Esophagus muscularis mucosa (tissue), 4 donors: ENCODE data around the gene GJA8. TPM values are rescaled to one million over a fixed set of nuclear protein-coding genes. Genes with fewer than 3 reads are reported as not detected.
"Not testable (repeated sequence)": the region's sequence is repeated elsewhere in the genome, so short reads cannot be mapped to it uniquely, and the experiment has no call there.

Experiments used
- DNase-seq: peaks from one replicate; pipeline ENCODE4 v3.0.0-alpha.2; 2017; ENCODE audit errors: extremely low spot score
- H3K27ac ChIP-seq, 4 donors: fragments of 200-600 bp; sonication (generic); replicated peaks in 1 of 4; 1 replicate in 3 of 4; 2 replicates in 1 of 4; pipeline ENCODE4 v1.5.1; 2016 to 2019; ENCODE audit warnings: mild to moderate bottlenecking in 1 of 4
- H3K27me3 ChIP-seq, 4 donors: fragments of 200-600 bp; sonication (generic); one replicate each; pipeline versions ENCODE4 v1.5.1 to v1.6.0; 2016 to 2019
- H3K36me3 ChIP-seq, 4 donors: fragments of 200-600 bp; sonication (generic); one replicate each; pipeline ENCODE4 v1.5.1; 2016 to 2019
- H3K4me1 ChIP-seq, 4 donors: fragments of 200-600 bp; sonication (generic); one replicate each; pipeline ENCODE4 v1.5.1; 2016 to 2019
- H3K4me3 ChIP-seq, 4 donors: fragments of 200-600 bp; sonication (generic); 1 replicate in 2 of 4; 2 replicates in 2 of 4; pipeline ENCODE4 v1.5.1; 2016 to 2019; ENCODE audit warnings: mild to moderate bottlenecking in 4 of 4, moderate library complexity in 1 of 4
- H3K9me3 ChIP-seq, 4 donors: fragments of 200-600 bp; sonication (generic); 1 replicate in 3 of 4; 2 replicates in 1 of 4; pipeline ENCODE4 v1.5.1; 2016 to 2019
- EP300 ChIP-seq: sonication (generic); formaldehyde crosslinking; IDR thresholded peaks from one replicate; pipeline ENCODE4 v1.6.1; 2017; ENCODE audit warnings: antibody characterized with exemption
- POLR2A ChIP-seq: fragments of 450-650 bp; IDR thresholded peaks from one replicate; pipeline ENCODE4 v1.6.1; 2017; ENCODE audit warnings: antibody characterized with exemption, moderate library complexity, mild to moderate bottlenecking, low read depth
- POLR2AphosphoS5 ChIP-seq, 2 donors: sonication (generic); formaldehyde crosslinking; IDR thresholded peaks; one replicate each; pipeline ENCODE4 v1.6.1; 2017; ENCODE audit warnings: antibody characterized with exemption in 2 of 2
- WGBS: methylation state at CpG from one replicate; pipeline ENCODE4 v1.1.5; 2018; 5-methylcytosine and 5-hydroxymethylcytosine counted together
- intact Hi-C: fragments of 100-400 bp; cut with DNase I; formaldehyde crosslinking; loops from one replicate; pipeline ENCODE4 v1.15.1; 2023
- total RNA-seq, 4 donors: library from RNA; depleted of rRNA; stranded (reverse); fragments of >200 nt; gene quantifications; one replicate each; pipeline versions ENCODE4 v1.1.0 to v1.2.1, GENCODE V29; 2016
- TF ChIP-seq, protein P1 (sequence below), 3 experiments: fragments of 200-600 bp in 2 of 3; fragments of 450-650 bp in 1 of 3; sonication (generic) in 2 of 3; IDR thresholded peaks; one replicate each; pipeline ENCODE4 v1.5.1; 2017 to 2019; ENCODE audit warnings: antibody characterized with exemption in 3 of 3, mild to moderate bottlenecking in 2 of 3, moderate library complexity in 1 of 3

Gene GJA8
- not detected for total RNA-seq

DNA sequence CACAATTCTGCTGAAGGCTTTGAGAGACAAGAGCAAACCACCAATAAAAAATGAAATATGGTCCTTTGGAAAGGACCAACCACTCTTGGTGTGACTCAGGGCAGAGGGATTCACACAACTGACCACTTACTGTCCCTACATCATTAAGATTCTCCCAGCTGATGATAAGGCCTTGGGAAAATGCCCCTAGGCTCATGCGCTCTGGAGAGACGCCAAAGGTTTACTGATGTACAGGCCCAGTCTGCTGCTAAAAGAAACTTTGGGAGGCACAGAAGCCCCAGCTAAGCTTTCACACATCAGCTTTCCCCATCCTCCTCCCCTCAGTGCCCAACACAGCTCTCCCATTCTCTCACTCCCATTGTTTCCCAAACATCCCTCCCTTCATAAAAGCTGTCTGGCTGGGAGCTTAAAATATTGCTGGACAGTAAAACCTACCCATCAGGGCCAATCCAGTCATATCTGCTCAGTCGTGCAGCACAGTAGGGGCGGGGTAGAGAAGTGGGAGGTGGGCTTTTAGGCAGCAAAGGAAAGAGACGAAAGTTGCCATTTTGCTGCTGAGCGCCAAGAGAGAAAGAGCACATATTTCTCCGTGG is at the start of gene GJA8:
Gene GJA8, plus strand, starts transcription at position 543 of the 593 bp plus-strand sequence. CDS start 5,161 bp downstream, outside the sequence.
- H3K27ac ChIP-seq, result no peak within 1 kb of the TSS
- TF ChIP-seq POLR2A (no peak), EP300 (no peak), POLR2AphosphoS5 (IDR thresholded peaks at IDR 0.05) (no peak)
- TF ChIP-seq, protein P1, sequence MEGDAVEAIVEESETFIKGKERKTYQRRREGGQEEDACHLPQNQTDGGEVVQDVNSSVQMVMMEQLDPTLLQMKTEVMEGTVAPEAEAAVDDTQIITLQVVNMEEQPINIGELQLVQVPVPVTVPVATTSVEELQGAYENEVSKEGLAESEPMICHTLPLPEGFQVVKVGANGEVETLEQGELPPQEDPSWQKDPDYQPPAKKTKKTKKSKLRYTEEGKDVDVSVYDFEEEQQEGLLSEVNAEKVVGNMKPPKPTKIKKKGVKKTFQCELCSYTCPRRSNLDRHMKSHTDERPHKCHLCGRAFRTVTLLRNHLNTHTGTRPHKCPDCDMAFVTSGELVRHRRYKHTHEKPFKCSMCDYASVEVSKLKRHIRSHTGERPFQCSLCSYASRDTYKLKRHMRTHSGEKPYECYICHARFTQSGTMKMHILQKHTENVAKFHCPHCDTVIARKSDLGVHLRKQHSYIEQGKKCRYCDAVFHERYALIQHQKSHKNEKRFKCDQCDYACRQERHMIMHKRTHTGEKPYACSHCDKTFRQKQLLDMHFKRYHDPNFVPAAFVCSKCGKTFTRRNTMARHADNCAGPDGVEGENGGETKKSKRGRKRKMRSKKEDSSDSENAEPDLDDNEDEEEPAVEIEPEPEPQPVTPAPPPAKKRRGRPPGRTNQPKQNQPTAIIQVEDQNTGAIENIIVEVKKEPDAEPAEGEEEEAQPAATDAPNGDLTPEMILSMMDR (IDR thresholded peaks at IDR 0.05), result no peak
- no peaks in the 10 kb centered on the region for H3K36me3 ChIP-seq
- peaks cover 0 to 2% (median under 1%) of the 10 kb centered on the region in 4 donors for H3K4me1 ChIP-seq
- H3K9me3 ChIP-seq, result no peaks in the 10 kb centered on the region
- peak; percentile 60 for DNase-seq
- no peak within 1 kb of the TSS for H3K4me3 ChIP-seq
- H3K27me3 ChIP-seq, result peaks cover 0 to 4% (median 0%) of the 10 kb centered on the region in 4 donors
- intact Hi-C loops, result no loop called here
- WGBS, result 81% methylated on average over 7 of the region's 7 CpGs

DNA sequence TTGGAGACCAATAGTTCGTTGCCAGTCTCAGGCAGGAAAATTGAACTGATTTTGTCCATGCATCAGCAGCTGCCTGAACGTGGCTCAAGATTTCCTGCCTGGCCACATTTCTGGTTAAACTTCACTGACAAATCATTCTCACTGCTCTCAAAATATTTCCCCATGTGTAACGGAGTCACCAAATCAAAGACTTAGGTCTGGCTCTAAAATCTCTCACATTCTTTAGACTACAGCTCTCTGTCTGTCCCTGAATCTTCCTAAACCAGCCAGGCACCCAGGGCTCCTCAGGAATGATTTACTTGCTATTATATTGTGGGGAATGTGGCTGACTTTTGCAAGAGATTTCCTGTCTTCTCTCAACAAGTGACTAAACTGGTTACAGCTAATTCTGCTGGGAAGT is 49.2 kb upstream of the GJA8 start:
- intact Hi-C loops, result no loop called here
- H3K36me3 ChIP-seq, result no peaks in the 10 kb centered on the region
- TF ChIP-seq, protein P1 (IDR thresholded peaks at IDR 0.05), result no peak
- TF ChIP-seq POLR2AphosphoS5 (IDR thresholded peaks at IDR 0.05) (no peak), EP300 (no peak), POLR2A (no peak)
- no peak for DNase-seq
- H3K27ac ChIP-seq, result no peak overlapping the region
- no peaks in the 10 kb centered on the region for H3K4me1 ChIP-seq
- no peak overlapping the region for H3K4me3 ChIP-seq
- whole genome bisulfite sequencing, result 22% methylated on average over 3 of the region's 3 CpGs
- no peaks in the 10 kb centered on the region for H3K9me3 ChIP-seq
- H3K27me3 ChIP-seq, result no peaks in the 10 kb centered on the region

DNA sequence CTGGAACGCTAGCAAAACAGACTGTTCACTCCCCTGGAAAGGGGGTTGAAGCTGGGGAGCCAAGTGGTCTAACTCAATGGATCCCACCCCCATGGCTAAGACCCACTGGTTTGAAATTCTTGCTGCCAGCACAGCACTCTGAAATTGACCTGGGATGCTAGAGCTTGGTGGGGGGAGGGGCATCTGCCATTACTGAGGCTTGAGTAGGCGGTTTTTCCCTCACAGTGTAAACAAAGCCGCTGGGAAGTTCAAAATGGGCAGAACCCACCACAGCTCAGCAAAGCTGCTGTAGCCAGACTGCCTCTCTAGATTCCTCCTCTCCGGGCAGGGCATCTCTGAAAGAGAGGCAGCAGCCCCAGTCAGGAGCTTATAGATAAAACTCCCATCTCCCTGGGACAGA is 47.6 kb upstream of the GJA8 start:
- intact Hi-C loops, result not testable (repeated sequence)
- WGBS, result 100% methylated on average over 1 of the region's 4 CpGs

DNA sequence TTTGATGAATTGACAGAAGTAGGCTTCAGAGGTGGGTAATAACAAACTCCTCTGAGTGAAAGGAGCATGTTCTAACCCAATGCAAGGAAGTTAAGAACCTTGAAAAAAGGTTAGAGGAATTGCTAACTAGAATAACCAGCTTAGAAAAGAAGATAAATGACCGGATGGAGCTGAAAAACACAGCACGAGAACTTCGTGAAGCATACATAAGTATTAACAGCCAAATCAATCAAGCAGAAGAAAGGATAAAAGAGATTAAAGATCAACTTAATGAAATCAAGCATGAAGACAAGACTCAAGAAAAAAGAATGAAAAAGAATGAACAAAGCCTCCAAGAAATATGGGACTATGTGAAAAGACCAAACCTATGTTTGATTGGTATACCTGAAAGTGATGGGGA is 46.6 kb upstream of the GJA8 start:
- WGBS, result 99% methylated on average over 3 of the region's 3 CpGs
- H3K4me1 ChIP-seq, H3K9me3 ChIP-seq, H3K4me3 ChIP-seq, H3K27ac ChIP-seq, H3K27me3 ChIP-seq, DNase-seq, intact Hi-C loops, H3K36me3 ChIP-seq: not testable (repeated sequence)

More for the DNA sequence above, 47.6 kb upstream of the GJA8 start:
- not testable (repeated sequence) for H3K4me1 ChIP-seq, H3K27ac ChIP-seq, H3K36me3 ChIP-seq, DNase-seq, H3K9me3 ChIP-seq, H3K27me3 ChIP-seq, H3K4me3 ChIP-seq

DNA sequence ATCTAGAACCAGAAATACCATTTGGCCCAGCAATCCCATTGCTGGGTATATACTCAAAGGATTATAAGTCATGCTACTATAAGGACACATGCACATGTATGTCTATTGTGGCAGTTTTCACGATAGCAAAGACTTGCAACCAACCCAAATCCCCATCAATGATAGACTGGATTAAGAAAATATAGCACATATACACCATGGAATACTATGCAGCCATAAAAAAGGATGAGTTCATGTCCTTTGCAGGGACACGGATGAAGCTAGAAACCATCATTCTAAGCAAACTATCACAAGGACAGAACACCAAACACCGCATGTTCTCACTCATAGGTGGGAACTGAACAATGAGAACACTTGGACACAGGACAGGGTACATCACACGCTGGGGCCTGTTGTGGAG is 35.4 kb upstream of the GJA8 start:
- H3K36me3 ChIP-seq, H3K9me3 ChIP-seq, DNase-seq, H3K4me3 ChIP-seq, H3K27ac ChIP-seq, H3K4me1 ChIP-seq, H3K27me3 ChIP-seq: not testable (repeated sequence)
- intact Hi-C loops, result loop anchor here (10.0 kb wide), 1 partner anchor 72 kb away; no protein-coding TSS in a partner anchor
- WGBS, result 90% methylated on average over 4 of the region's 4 CpGs

DNA sequence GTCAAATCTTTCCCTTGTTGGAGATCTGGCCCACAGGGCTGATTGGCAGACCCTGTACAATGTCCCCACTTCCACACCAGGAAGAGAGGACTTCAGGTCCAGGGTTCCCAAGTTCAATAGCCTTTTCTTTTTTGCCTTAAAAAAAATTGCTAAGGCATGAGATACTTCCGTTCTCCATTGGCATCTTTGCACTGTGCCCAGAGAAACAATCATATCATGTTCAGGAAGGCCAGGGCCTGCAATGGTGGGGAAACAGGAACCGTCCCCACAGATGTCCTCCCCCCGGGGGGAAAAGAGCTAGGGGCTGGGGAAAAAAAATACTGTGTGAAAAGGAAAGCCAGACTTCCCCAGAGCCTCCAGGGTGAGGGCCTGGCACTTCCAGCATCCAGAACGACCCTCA is 24.6 kb upstream of the GJA8 start:
- intact Hi-C loops, result no loop called here
- DNase-seq, result no peak
- TF ChIP-seq, protein P1 (IDR thresholded peaks at IDR 0.05), result no peak
- TF ChIP-seq EP300 (no peak), POLR2A (no peak), POLR2AphosphoS5 (IDR thresholded peaks at IDR 0.05) (no peak)
- H3K27me3 ChIP-seq, result no peaks in the 10 kb centered on the region
- no peak overlapping the region for H3K4me3 ChIP-seq
- H3K36me3 ChIP-seq, result no peaks in the 10 kb centered on the region
- no peaks in the 10 kb centered on the region for H3K4me1 ChIP-seq
- no peak overlapping the region for H3K27ac ChIP-seq
- H3K9me3 ChIP-seq, result peaks cover 0 to 6% (median 0%) of the 10 kb centered on the region in 4 donors
- WGBS, result 70% methylated on average over 4 of the region's 4 CpGs
